ENCODE measurements around the gene PIAS1. TPM values are rescaled to one million over a fixed set of nuclear protein-coding genes. Genes with fewer than 3 reads are reported as not detected.
"Not testable (repeated sequence)": the region's sequence is repeated elsewhere in the genome, so short reads cannot be mapped to it uniquely, and the experiment has no call there.

Gene PIAS1
- total RNA-seq, 1 donor from 2014 or later = 40.6 TPM

GRCh38 chr15:68163191-68163590 lies 109.1 kb downstream of the PIAS1 start:
- H3K9me3 Mint-ChIP-seq (ENCODE audit: unreplicated experiment) = no peaks in the 10 kb centered on the region
- H3K36me3 Mint-ChIP-seq (ENCODE audit: unreplicated experiment) = peaks cover 34% of the 10 kb centered on the region
- DNase-seq (ENCODE audit: extremely low spot score, unreplicated experiment) = no peak
- no peaks in the 10 kb centered on the region for H3K27me3 Mint-ChIP-seq (ENCODE audit: unreplicated experiment)
- no peak overlapping the region for H3K27ac Mint-ChIP-seq (ENCODE audit: unreplicated experiment)
- H3K4me3 Mint-ChIP-seq (ENCODE audit: unreplicated experiment) = no peak overlapping the region
- TF ChIP-seq CTCF (IDR thresholded peaks at IDR 0.05) = no peak
- H3K4me1 Mint-ChIP-seq (ENCODE audit: unreplicated experiment) = peaks cover 2% of the 10 kb centered on the region

- DNase-seq (ENCODE audit: extremely low spot score, unreplicated experiment) = no peak
- Mint-ChIP-seq H3K27me3 (ENCODE audit: unreplicated experiment) (no peaks in the 10 kb centered on the region), H3K9me3 (ENCODE audit: unreplicated experiment) (no peaks in the 10 kb centered on the region), H3K4me1 (ENCODE audit: unreplicated experiment) (no peaks in the 10 kb centered on the region), H3K27ac (ENCODE audit: unreplicated experiment) (no peak overlapping the region), H3K4me3 (ENCODE audit: unreplicated experiment) (no peak overlapping the region), H3K36me3 (ENCODE audit: unreplicated experiment) (peaks cover 21% of the 10 kb centered on the region)
- TF ChIP-seq CTCF (IDR thresholded peaks at IDR 0.05) = no peak
These were observed 112.7 kb downstream of the PIAS1 start for GRCh38 chr15:68166847-68167246.

- H3K4me3 Mint-ChIP-seq (ENCODE audit: unreplicated experiment); H3K27ac Mint-ChIP-seq (ENCODE audit: unreplicated experiment); DNase-seq (ENCODE audit: extremely low spot score, unreplicated experiment); H3K4me1 Mint-ChIP-seq (ENCODE audit: unreplicated experiment); H3K9me3 Mint-ChIP-seq (ENCODE audit: unreplicated experiment); H3K27me3 Mint-ChIP-seq (ENCODE audit: unreplicated experiment): not testable (repeated sequence)
- peaks cover 23% of the 10 kb centered on the region for H3K36me3 Mint-ChIP-seq (ENCODE audit: unreplicated experiment)
These were observed 117.9 kb downstream of the PIAS1 start for GRCh38 chr15:68172037-68172436.

GRCh38 chr15:68173119-68173518 lies 119.0 kb downstream of the PIAS1 start:
- Mint-ChIP-seq H3K36me3 (ENCODE audit: unreplicated experiment) (peaks cover 29% of the 10 kb centered on the region), H3K9me3 (ENCODE audit: unreplicated experiment) (no peaks in the 10 kb centered on the region), H3K27ac (ENCODE audit: unreplicated experiment) (no peak overlapping the region), H3K4me3 (ENCODE audit: unreplicated experiment) (no peak overlapping the region), H3K4me1 (ENCODE audit: unreplicated experiment) (peaks cover 3% of the 10 kb centered on the region), H3K27me3 (ENCODE audit: unreplicated experiment) (no peaks in the 10 kb centered on the region)
- TF ChIP-seq CTCF (IDR thresholded peaks at IDR 0.05) = no peak
- no peak for DNase-seq (ENCODE audit: extremely low spot score, unreplicated experiment)

GRCh38 chr15:68175526-68175925 lies 121.4 kb downstream of the PIAS1 start:
- Mint-ChIP-seq H3K4me3 (ENCODE audit: unreplicated experiment) (no peak overlapping the region), H3K27ac (ENCODE audit: unreplicated experiment) (no peak overlapping the region), H3K27me3 (ENCODE audit: unreplicated experiment) (no peaks in the 10 kb centered on the region), H3K9me3 (ENCODE audit: unreplicated experiment) (no peaks in the 10 kb centered on the region), H3K4me1 (ENCODE audit: unreplicated experiment) (peaks cover 7% of the 10 kb centered on the region), H3K36me3 (ENCODE audit: unreplicated experiment) (peaks cover 29% of the 10 kb centered on the region)
- no peak for TF ChIP-seq CTCF (IDR thresholded peaks at IDR 0.05)
- DNase-seq (ENCODE audit: extremely low spot score, unreplicated experiment) = no peak

GRCh38 chr15:68176601-68177000 lies 122.5 kb downstream of the PIAS1 start:
- no peak for TF ChIP-seq CTCF (IDR thresholded peaks at IDR 0.05)
- DNase-seq (ENCODE audit: extremely low spot score, unreplicated experiment) = no peak
- H3K4me3 Mint-ChIP-seq (ENCODE audit: unreplicated experiment) = no peak overlapping the region
- no peak overlapping the region for H3K27ac Mint-ChIP-seq (ENCODE audit: unreplicated experiment)
- H3K36me3 Mint-ChIP-seq (ENCODE audit: unreplicated experiment) = peaks cover 38% of the 10 kb centered on the region
- H3K9me3 Mint-ChIP-seq (ENCODE audit: unreplicated experiment) = no peaks in the 10 kb centered on the region
- no peaks in the 10 kb centered on the region for H3K27me3 Mint-ChIP-seq (ENCODE audit: unreplicated experiment)
- peaks cover 7% of the 10 kb centered on the region for H3K4me1 Mint-ChIP-seq (ENCODE audit: unreplicated experiment)
